GM10266 (cell line): ENCODE results near the gene BIK.

Source experiments
- DNase-seq: peaks from one replicate; pipeline ENCODE4 v3.0.0; 2012; ENCODE audit errors: extremely low spot score
- TF ChIP-seq, protein P1 (sequence below): IDR thresholded peaks from 2 replicates; pipeline ENCODE4 v1.5.1; 2012; ENCODE audit warnings: mild to moderate bottlenecking, low read depth; ENCODE audit not compliant: control insufficient read depth, insufficient read depth; ENCODE audit errors: missing control alignments

BIK gene

DNA sequence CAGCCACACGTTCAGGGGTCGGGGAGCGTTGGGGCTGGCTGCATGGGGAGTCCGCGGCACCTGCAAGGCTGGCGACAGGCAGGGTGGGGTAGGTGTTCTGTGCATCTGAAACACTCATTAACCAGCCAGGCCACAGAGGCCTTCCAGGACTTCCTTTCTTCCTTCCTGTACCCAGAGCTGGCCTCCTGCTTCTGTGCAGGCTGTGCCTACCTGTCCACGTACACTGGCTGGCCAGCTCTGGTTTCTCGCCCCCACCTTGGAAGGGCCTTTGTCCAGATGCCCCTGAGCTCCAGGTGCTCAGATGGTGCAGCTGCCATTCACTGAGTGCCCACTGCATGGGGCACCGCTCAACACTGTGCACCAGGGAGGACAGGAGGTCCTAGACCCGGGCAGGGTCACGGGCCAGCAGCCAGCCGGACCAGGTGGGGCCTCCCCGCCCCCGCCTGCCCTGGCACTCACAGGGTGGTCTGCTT lies 60.5 kb downstream of the BIK start:
- DNase-seq = no peak
- TF ChIP-seq, protein P1, sequence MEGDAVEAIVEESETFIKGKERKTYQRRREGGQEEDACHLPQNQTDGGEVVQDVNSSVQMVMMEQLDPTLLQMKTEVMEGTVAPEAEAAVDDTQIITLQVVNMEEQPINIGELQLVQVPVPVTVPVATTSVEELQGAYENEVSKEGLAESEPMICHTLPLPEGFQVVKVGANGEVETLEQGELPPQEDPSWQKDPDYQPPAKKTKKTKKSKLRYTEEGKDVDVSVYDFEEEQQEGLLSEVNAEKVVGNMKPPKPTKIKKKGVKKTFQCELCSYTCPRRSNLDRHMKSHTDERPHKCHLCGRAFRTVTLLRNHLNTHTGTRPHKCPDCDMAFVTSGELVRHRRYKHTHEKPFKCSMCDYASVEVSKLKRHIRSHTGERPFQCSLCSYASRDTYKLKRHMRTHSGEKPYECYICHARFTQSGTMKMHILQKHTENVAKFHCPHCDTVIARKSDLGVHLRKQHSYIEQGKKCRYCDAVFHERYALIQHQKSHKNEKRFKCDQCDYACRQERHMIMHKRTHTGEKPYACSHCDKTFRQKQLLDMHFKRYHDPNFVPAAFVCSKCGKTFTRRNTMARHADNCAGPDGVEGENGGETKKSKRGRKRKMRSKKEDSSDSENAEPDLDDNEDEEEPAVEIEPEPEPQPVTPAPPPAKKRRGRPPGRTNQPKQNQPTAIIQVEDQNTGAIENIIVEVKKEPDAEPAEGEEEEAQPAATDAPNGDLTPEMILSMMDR = no peak

DNA sequence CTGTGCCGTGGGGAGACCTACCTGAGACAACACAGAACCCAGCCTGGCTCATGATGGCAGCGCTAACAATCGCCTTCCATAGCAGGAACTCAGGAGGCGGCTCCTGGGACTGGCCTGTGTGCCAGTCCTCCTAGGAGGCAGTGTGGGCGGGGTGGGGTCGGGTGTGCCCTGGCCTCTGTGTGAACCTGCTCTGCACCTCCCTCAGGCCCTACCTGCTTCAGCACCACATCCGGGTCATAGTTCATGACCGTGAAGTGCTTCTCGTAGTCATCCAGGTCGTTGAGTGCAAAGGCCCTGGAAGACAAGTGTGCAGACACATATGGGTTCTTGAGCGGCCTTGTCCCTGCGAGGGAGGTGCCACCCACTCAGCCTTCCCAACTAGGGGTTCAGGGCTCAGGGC lies 61.1 kb downstream of the BIK start:
- no peak for DNase-seq
- TF ChIP-seq, protein P1 = no peak

DNA sequence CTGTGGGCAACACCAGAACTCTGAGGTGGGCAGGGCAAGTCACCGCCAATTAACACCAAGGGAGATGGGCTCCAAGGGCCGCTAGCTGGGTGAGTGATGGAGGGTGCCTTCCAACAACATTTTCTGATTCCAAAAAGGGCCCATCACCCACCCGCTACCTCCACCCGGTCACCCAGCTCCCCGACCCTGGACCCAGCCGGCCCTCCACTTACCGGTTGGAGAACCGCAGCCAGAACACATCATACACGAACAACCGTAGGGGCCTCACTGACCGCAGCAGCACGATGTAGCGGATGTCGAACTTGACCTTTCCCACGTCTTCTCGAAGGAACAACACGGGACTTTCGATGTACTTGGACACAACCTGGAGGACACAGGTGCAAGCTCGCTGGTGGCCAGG lies 61.6 kb downstream of the BIK start:
- DNase-seq = no peak
- TF ChIP-seq, protein P1 = no peak

DNA sequence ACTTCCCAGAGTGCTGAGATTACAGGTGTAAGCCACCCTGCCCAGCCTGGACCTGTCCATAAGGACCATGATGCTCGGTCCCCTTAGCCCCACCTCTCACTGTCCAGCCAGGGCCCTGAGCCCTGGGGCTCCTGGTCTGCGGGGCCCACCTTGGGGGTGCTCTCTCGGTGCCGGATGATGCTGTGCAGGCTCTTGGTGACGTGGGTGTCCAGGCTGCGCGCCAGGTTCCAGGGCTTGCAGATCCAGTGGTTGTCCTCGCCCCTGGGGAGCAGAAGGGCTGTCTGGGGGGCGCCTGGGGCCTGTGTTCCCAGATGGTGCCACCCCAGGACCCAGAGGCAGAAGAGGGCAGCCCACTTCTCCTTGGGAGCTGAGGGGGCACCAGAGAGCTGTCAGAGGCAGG lies 63.0 kb downstream of the BIK start:
- DNase-seq = no peak
- TF ChIP-seq, protein P1 = no peak

DNA sequence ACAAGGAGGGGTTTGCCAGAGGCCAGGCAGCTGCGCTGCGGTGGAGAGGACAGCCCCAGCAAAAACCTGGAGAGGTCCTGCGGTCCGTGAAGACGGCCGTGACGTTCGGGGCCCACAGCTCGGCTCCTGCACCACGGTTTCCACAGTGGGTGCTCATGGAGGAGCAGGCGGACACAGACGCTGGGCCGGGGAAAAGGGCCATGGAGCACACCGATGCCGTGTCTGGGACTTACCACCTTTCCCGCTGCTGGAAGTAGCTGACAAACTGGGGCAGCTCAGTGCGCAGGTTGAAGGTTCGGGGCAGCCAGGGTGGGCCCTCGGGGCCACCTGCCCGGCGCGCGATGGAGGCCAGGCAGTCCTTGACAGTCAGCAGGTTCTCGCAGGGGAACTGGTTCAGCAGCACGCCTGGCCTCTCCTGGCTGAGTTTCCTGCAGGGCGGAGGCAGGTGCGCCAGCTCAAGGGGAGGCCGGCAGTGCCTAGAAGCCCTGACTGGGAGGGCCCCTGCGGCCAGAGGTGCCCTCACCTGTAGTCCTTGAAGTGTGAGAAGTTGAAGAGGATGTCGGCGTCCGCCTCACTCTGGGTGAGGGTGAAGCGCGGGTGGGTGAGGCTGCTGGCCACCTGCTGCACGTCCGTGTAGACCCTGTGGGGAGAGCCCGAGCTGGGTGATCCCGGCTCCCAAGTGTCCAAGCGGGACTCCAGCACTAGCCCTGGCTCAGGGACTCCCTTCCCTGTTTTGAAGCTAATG lies 63.6 kb downstream of the BIK start:
- no peak for DNase-seq

DNA sequence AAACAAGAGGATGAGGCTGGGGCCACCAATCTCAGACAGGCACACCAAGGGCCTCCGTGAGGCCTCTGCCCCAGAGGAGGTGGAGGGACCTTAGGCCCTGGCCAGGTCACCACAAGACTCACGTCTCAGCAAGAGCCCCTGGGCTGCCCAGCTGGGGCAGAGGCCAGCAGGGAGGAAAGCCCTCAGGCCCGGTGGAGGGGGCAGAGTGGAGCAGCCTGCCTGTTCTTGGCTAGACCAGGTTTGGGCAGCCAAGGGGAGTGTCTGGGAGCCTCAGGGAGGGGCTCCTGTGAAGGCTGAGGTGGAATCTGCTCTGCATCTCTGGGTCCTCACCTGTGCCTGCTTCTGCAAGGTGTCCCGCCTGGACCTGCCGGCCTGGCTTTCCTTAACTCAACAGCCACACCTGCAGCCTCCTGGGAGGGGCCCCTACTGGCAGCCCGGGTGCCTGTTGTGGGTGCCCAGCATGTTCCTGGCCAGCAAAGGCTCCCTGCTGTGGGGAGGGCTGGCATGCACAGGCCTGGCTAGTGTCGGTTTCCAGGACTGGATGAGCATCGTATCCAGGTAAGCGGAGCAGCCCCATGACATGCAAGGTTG lies 64.5 kb downstream of the BIK start:
- DNase-seq = no peak
- TF ChIP-seq, protein P1 = no peak

More for the DNA sequence above, 63.6 kb downstream of the BIK start:
- TF ChIP-seq, protein P1 = no peak

DNA sequence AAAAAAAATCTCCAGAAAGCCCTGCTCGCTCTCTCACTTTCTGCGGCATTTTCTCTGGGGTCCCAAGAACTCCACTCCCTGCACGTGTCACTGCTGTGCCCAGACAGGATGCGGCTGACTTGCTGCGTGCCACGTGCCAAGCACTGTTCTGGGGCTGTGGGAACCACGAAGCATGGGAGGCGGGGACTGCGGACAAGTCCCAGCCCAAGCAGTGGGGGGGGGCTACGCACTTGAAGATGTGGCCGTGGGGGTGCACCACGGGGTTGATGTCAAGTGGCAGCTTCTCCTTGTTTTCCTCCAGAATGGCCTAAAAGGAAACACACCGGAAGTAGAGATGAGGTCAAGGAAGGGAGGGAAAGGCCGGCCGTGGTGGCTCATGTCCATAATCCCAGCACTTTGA lies 65.5 kb downstream of the BIK start:
- no peak for DNase-seq
- TF ChIP-seq, protein P1 = no peak
